ENCODE measurements around the gene QDPR.
A peak's percentile ranks its signal among the peaks of the same experiment; 100 is the strongest.
"Not testable (repeated sequence)": the region's sequence is repeated elsewhere in the genome, so short reads cannot be mapped to it uniquely, and the experiment has no call there.

Gene QDPR

DNA sequence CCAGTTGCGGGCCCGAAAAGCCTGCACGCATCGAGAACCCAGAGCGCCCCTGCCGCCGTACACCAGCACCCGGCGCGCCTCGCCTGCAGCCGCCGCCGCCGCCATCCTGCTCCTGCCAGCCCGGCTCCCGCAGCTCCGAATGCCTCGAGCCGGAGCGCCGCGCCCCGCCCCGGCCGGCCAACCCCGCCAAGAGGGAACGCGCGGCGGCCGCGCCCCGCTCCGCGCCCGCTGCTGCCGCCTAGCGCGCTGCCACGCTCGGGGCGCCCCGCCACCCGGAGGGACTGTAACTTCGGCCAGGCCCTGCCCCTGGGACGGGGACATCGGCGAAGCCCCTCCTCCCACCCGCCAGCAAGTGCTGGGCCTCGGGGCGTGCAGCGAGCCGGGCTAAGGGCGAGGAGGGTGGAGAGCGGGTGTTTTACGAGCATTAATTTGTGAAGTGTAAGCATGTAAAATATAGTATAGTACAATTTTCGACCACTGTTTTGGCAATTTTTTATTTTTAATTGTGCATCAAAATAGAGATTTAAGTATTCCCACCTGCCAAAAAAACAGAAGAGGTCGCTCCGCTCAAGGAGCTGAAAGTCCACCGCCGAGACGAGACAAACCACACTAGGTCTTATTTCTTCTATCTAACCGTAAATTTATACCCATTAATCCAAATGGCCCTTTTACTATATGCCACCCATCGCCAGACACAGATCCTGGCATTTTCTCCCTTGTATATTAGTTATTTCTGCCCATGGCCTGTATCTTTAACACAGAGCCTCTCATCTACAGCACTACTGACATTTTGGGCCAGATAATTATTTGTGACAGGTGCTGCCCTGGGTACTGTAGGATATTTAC, at the start of gene QDPR:
Gene QDPR, minus strand, starts transcription at position 141 of the 846 bp plus-strand sequence. Its CDS starts 36 bp downstream, at position 105.
- peak; percentile 60 for DNase-seq

DNA sequence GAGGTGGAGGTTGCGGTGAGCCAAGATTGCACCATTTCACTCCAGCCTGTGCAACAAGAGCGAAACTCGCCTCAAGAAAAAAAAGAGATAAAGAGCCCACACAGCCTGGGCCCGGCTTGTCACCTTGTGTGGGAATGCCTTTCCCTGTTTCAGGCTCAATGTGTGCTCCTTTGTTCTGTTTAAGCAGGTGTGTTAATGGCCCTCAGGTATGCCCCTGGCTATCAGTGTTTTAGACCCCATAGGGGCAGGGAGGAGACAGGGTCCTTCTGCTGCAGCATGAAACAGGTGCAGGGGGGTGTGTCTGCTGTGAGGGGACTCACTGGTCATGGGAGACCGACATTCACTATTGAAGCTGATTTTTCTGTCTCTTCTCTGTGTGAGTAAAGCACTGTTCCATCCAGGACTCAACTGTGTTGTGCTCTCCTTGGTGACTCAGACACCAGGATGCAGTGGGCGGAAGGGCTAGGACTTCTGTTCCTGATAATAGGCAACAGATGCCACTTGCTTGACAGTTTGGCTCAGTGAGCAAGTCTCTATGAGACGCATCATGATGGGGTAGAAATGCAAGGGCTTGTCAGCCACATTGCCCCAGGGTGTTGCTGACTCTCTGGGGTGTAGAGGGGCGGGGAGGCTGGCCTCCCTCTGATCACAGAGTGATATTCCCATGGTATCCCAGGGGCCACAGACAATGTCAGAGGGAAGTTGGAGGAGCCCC, 49.5 kb upstream of the QDPR start:
- no peak for DNase-seq

DNA sequence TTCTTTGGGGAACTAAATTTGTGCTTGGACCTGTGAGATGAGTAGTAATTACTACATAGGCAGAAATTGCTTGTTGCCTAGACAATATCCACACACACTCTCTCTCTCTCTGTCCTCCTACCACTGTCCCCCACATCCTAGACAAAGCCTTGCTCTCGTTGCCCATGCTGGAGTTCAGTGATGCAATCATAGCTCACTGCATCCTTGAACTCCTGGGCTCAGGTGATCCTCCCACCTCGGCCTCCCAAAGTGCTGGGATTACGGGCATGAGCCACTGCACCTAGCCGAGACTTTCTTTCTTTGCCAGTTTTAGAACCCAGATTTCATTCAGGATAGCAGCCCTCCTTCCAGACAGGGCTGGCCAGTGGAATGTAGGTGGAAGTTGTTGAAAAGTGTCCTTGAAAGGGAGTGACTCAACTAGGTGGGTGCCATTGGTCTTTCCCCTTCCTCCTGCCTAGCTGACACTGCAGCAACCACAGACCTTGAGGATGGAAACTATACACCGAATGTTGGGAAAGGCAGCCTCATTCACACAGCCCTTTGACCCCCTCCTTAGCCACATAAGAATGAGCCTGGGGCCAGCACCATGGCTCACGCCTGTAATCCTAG, 48.3 kb upstream of the QDPR start:
- DNase-seq, result no peak

DNA sequence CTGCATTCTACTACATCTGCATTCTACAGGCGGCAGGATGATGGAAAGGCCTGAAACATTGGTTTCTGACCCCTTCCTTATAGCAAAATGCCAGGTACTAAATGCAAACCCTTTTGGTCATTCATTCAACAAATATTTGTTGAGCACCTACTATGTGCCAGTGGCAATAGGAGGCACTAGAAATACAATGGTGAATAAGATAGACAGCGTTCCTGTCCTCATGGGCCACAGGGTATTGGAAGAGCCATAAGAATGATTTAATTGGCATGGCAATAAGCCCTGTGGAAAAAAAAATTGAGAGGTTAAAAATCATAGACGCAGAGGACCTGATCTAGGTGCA, 47.8 kb upstream of the QDPR start:
- DNase-seq, result no peak

DNA sequence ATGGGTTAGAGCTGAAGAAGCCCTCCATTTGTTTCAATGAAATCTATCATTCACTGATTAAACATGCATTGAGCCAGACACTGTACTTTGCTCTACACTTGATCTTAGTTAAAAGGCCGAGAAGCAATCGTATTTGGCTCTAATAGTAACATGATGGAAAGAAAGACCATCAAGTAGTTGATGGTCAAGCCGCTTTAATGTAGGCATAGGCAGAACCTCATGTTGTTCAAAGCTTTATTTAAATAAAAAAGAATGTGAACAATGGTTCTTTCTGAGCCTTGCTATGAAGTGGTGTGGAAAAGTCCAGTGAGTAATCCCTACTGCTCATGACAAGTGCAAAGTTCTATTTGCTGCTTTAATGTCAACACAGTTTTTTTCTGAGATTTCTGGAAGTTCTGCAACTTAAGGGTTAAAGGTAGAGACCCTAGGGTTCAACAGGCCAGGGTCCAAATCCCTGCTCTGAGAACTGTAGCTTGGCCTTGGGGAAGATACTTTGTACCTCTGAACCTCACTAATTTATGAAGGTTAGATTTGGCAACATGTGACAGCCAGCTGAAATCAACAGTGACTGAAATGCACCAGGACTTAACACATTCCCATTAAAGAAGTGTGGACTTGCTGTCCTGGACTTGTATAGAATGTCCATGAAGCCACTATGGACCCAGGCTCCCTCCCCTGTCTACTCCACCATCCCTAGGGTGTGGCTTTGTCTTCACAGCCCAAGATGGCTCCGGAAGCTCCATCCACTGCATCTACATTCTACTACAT, 47.2 kb upstream of the QDPR start:
- DNase-seq, result no peak

DNA sequence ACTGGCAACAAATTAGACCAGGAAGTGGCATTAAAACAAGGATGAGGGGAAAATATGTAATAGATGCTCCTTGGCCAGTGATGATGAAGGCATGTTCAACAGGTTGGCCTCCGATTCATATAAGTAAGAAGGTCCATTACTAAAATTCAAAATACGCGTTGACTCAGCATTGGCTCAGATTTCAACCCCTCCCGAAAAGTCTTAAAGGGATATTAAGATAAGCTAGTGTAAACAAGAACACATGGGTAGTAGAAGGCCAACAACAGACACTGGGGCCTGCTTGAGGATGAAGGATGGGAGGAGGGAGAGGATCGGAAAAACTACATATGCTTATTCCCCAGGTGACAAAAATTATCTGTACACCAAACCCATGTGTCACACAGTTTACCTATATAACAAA, 46.0 kb upstream of the QDPR start:
- DNase-seq, result no peak

DNA sequence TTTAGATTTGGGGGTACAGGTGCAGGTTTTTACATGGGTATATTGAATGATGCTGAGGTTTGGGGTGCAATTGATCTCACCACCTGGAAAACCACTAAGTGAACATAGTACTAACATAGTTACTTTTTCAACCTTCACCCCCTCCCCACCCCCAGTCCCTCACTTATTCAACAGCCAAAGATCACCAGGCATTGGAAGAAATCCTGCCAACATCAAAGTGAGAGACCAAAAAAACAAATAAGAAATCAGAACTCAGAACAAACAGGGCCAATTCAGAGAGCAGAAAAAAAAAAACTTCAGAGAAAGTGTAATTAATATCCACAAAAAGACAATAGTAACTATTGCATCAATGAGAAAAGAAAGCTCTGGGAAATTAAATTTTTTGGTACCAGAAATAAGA, 44.6 kb upstream of the QDPR start:
- no peak for DNase-seq

DNA sequence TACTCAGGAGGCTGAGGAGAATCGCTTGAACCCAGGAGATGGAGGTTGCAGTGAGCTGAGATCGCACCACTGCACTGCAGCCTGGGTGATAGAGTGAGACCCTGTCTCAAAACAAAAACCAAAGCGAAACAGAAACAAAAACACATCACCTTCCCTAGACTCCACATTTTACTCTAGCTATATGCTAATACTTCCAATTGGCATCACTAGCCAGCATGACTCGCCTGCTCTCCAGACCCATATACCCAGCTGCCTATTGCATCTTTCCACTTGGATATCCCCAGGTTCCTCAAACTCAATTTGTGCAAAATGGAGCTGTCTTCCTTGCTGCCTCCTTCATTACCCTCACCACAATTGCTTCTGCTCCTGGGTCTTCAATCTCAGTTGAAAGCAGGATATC, 42.7 kb upstream of the QDPR start:
- DNase-seq, result no peak

DNA sequence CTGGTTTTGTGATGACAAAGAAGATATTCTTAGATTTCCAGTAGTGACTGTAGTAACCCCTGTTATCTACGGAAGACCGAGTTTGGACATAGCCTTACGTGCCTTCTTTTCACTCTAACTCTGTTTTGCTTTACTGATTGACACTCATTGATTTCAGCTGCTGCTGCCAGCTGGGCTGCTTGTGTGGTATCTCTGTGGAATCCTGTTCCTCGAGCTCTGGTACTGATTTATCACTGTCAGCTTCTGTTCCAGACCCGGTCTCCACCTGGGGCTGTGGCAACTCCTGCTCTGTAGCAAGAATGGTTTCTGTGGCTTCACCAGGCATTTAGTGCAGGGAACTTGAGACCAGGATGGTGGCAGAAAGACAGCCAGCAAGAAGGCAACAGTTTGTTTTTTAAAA, 40.5 kb upstream of the QDPR start:
- DNase-seq, result no peak

DNA sequence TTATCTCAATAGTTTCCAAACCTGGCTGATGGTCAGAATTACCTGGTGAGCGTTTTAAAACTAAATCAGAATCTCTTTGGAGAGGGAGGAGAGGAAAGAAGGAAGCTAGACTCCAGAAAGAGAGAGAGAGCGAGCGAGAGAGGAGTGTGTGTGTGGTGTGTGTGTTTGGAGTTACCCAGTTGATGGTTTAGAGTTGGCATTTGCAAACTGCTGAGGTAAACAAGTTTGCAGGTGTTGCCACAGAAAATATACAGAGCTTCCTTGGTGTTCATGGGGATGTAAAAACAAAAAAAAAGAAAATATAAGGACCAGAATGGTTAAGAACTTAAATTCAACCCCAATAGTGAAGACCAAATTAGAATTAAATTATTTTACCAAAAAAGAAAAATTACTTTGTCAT, 38.7 kb upstream of the QDPR start:
- no peak for DNase-seq

DNA sequence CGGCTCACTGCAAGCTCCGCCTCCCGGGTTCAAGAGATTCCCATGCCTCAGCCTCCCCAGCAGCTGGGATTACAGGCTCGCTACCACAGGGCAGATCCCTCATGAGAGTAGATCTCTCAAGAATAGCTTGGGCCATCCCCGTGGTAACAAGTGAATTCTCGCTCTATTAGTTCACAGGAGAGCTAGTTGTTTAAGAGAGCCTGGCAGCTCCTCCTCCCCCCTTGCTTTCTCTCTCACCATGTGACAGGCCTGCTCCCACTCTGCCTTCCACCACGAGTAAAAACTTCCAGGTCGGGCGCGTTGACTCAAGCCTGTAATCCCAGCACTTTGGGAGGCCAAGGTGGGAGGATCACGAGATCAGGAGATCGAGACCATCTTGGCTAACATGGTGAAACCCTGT, 34.8 kb upstream of the QDPR start:
- no peak for DNase-seq

DNA sequence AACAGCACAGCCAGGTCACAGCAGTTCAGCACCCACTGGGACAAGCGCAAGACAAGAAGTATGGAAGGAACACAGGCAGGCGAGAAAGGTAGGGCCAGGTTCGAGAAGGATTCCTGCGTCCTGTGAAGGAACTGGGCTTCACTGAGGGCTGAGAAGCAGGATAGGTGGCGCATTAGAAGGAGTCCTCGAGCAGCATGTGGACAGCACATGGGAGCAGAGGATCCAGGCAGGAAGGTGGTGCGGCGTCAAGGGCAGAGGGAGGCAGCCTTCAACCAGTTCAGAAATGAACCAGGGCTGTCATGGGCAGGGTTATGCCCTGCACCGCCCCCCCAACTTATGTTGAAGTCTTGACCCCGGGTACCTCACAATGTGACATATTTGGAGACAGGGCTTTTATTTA, 34.3 kb upstream of the QDPR start:
- DNase-seq, result no peak

DNA sequence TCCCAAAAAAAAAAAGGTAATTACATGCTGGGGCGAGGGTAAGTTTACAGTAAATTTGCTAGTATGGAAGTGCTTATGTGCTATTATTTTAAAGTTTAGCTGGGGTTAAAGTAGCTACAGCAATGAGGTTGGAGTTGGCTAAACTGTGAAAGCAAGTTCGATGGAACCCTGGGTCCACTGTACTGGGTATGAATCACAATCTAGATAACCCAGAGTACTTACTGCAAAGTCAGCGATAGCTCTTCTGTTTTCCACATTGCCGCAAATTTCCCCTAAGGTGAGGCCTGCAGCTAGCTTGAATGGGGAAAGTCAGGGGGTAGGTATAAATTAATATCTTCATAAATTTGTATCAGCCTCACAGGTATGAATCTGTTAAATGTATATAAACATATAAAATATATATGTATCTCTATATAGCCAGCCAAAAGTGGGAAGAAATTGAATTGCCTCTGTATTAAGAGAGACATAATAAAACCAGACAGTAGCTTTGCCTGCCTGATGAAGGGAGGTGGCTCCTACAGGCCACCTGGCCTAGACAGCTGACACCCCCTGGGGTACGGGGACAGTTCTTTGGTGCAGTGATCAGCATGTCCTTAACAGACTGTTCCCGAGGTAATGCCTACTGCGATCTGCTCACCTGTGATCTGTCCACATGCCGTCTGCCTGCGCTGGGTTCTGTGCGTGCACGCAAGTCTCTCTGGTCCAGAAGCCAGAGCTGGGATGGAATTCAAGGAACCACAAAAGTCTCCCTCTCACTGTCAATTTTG, 33.7 kb upstream of the QDPR start:
- DNase-seq, result no peak

DNA sequence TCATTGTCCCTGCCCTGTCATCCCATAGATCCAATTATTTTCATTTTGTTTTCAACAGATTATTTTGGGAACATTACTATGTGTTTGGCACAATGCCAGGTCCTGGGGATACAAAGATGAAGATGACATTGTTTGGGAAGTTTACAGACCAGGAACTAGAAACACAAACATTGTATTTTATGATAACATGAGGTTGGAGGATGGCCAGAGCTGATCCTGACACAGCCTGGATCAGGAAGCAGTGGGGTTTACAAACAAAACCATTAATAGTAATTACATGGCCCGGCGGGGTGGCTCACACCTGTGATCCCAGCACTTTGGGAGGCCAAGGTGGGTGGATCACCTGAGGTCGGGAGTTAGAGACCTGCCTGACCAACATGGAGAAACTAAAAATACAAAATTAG, 32.9 kb upstream of the QDPR start:
- DNase-seq, result no peak

DNA sequence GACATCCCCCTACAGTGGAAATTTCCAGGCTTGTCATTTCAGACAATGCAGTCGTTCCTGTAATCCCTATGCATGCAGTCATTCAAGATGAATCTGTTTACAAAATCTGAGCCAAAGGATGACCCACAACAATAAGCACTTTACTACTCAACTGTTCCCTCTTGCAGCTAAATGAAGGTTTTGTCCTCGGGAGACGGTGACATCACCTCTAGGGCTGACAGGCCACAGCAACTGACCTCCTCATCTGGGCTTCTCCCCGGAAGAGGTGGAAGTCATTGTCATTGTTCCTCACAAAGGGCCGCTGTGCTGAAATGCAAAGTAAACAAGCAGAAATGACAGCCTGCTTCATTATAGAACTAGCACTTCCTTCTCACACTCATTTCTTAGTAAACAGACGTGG, 32.3 kb upstream of the QDPR start:
- DNase-seq, result peak; percentile 30

DNA sequence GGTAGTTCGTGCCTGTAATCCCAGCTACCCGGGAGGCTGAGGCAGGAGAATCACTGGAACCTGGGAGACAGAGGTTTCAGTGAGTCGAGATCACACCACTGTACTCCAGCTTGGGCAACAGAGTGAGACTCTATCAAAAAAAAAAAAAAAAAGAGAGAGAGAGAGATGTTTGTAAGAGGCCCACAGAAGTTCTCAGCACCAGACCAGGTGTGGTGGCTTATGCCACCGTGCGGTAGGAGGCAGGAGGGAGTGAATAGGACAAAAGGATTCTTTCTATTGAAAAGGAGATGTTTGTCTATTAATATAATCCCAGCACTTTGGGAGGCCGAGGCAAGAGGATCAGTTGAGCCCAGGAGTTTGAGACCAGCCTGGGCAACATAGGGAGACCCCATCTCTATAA, 25.2 kb upstream of the QDPR start:
- not testable (repeated sequence) for DNase-seq

DNA sequence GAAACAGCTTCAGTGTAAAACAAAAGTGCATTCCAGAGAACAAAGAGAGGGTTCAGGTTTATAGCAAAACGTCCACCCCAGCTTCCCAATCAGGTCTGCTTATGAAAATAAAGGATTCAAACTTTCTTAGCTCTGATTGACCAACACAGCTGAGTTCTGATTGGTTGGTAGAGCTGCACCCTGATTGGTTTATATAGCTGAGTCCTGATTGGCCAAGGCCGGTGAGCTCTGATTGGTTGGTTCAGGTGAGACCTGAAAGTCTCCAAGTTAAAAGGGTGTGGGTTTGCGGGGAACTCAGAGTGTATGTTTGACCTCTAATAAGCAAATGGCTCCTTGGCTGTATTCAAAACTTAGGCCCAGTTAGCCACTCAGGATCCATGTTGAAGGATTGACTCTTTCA, 24.0 kb upstream of the QDPR start:
- no peak for DNase-seq

DNA sequence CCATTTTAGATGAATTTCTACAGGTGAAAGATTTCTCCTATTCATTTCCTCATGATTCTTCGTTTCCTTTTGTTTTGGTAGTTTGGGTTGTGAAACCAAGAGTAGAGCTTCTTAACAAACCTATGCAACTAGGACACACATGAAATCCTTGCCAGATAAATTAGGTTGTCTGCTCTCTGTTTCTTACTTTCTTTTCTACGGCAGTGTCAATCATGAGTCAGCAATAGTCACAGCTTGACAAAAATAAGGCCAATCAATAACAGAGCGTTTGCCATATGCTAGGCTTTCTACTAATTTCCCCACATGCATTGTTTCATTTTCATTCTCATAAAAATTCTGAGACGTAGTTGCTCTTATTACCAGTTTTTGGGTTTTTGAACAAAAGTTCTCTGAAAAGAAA, 23.4 kb upstream of the QDPR start:
- DNase-seq, result no peak

DNA sequence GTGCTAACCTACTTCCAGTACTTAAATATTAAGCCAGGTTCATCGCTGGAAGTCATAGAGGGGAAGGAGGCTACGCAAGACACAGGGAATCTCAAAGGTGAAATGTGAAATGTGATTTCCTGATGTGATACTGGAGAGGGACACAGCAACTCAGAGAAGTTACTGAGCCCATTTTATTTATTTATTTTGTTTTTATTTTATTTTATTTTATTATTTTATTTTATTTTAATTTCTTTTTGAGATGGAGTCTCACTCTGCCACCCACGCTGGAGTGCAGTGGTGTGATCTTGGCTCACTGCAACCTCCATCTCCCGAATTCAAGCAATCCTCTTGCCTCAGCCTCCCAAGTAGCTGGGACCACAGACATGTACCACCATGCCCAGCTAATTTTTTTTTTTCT, 22.8 kb upstream of the QDPR start:
- no peak for DNase-seq

DNA sequence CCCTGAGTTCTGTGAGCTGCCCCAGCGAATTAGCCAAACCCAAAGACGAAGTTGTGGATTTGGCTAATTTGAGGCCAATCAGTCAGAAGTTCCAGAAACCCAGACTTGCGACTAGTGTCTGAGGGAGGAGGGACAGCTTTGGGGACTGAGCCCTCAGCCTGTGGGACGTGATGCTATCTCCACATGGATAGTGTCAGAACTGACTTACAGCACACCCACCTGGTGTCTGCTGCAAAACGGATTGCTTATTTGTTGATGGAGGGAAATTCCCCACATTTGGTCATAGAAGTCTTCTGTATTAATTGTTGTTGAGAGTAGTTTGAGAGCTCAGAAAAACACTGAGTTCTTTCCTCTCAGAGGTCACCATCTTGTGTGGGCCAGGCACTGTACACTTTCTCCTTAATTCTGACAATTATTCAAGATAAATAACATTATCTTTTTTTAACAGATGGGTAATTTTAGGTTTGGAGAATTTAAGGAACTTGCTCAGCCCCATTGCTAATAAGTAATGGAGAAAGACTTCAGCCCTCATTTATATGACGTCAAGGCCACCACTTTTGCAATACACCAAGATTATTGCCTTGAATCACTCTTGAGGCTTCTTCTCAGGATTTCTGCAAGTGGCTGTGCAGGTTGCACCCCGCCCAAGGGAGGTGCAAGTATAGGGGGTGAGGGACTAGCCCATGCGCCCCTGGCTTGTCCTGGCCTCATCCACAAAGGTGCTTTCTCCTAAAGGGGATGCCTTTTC, 19.8 kb upstream of the QDPR start:
- DNase-seq, result peak; percentile 48

DNA sequence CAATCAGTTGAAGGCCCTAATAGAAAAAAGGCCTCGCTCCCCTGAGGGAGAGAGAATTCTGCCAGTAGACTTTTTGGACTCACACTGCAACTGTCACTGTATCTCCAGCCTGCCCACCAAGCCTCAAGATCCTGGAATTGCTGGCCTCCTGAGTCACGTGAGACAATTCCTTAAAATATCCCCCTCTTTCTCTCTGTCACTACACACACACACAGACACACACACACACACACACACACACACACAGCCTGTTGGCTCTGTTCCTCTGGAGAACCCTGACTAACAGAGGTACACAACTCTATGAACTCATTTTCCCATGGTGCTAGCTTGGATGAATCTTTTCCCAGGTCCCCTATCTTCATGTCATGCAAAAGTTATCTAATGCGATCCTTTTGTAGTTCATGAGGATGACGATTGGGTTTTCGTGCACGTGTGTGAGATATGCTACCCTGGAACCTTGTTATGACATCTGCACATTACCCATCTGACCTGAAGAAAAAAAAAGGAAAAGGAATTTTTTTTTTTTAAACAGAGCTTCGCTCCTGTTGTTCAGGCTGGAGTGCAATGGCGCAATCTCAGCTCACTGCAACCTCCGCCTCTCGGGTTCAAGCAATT, 16.8 kb upstream of the QDPR start:
- no peak for DNase-seq
